MCF 10A (cell line): ENCODE data around the gene ARHGEF28. TPM values are rescaled to one million over a fixed set of nuclear protein-coding genes. Genes with fewer than 3 reads are reported as not detected.

Experiments used
- BruUV-seq: library from RNA; stranded (reverse); fragments of 400-500 nt; replicated peaks from 2 replicates; lab custom pipeline; 2021; lab: Mats Ljungman, UMichigan
- CTCF ChIA-PET: fragments of 300-600 bp; sonication (Branson Sonifier 250); formaldehyde crosslinking; extraction: SDS; loops from one replicate; lab custom pipeline; 2021; ENCODE audit warnings: antibody characterized with exemption, inconsistent platforms; lab: Yijun Ruan, JAX
- POLR2A ChIA-PET: fragments of 300-600, 350-650 bp; sonication (Branson Sonifier 250); formaldehyde crosslinking; extraction: SDS; loops from one replicate; lab custom pipeline; 2020; ENCODE audit warnings: antibody characterized with exemption, inconsistent platforms; lab: Yijun Ruan, JAX
- DNase-seq: peaks from one replicate; pipeline ENCODE4 v3.0.0-alpha.2; 2018; ENCODE audit not compliant: unreplicated experiment
- H3K27ac Mint-ChIP-seq: one replicate; pipeline ENCODE4 v1.8.0; 2022; ENCODE audit warnings: mild to moderate bottlenecking, low read depth, mixed read lengths; ENCODE audit not compliant: unreplicated experiment
- H3K27me3 Mint-ChIP-seq: one replicate; pipeline ENCODE4 v1.8.0; 2022; ENCODE audit warnings: mixed read lengths; ENCODE audit not compliant: insufficient read depth, unreplicated experiment
- H3K36me3 Mint-ChIP-seq: one replicate; pipeline ENCODE4 v1.8.0; 2022; ENCODE audit warnings: mild to moderate bottlenecking, moderate library complexity, mixed read lengths; ENCODE audit not compliant: insufficient read depth, unreplicated experiment
- H3K4me1 Mint-ChIP-seq: one replicate; pipeline ENCODE4 v1.8.0; 2022; ENCODE audit warnings: mixed read lengths; ENCODE audit not compliant: insufficient read depth, unreplicated experiment
- H3K4me3 Mint-ChIP-seq: one replicate; pipeline ENCODE4 v1.8.0; 2022; ENCODE audit warnings: mild to moderate bottlenecking, moderate library complexity, mixed read lengths; ENCODE audit not compliant: unreplicated experiment
- H3K9me3 Mint-ChIP-seq: one replicate; pipeline ENCODE4 v1.8.0; 2022; ENCODE audit warnings: mixed read lengths; ENCODE audit not compliant: unreplicated experiment
- CTCF ChIP-seq: fragments of 200-600 bp; IDR thresholded peaks from one replicate; pipeline ENCODE4 v1.8.0; 2022; ENCODE audit warnings: antibody characterized with exemption, mild to moderate bottlenecking; ENCODE audit not compliant: unreplicated experiment
- intact Hi-C: fragments of 100-400 bp; cut with micrococcal nuclease; formaldehyde crosslinking; loops from 2 replicates; pipeline ENCODE4 v1.14.1; 2022
- total RNA-seq: library from RNA; stranded (reverse); gene quantifications from 2 replicates; pipeline ENCODE4 v1.2.3, GENCODE V29; 2022

Gene ARHGEF28
- total RNA-seq, 1 experiment from 2014 or later, result 34.8 TPM

GRCh38 chr5:73747696-73748380 lies 121.8 kb downstream of the ARHGEF28 start:
- no peak for DNase-seq
- POLR2A ChIA-PET, result no interaction called here
- Mint-ChIP-seq H3K27me3 (no peaks in the 10 kb centered on the region), H3K4me3 (no peak overlapping the region), H3K9me3 (peaks cover 13% of the 10 kb centered on the region), H3K4me1 (peaks cover 41% of the 10 kb centered on the region), H3K27ac (no peak overlapping the region), H3K36me3 (peaks cover 3% of the 10 kb centered on the region)
- BruUV-seq, result no TSS peak
- CTCF ChIA-PET, result interaction anchor here (0.6 kb wide), 1 partner anchor 15 kb away, joined by 4 read pairs; no protein-coding TSS in a partner anchor
- TF ChIP-seq CTCF, result no peak
- intact Hi-C loops, result no loop called here

GRCh38 chr5:73748510-73749400 lies 122.8 kb downstream of the ARHGEF28 start:
- ChIA-PET CTCF (interaction anchor here (0.6 to 1.2 kb wide), 3 partner anchors 9 to 44 kb away, joined by 3 to 4 read pairs (median 3); no protein-coding TSS in a partner anchor), POLR2A (no interaction called here)
- no peak for TF ChIP-seq CTCF
- no TSS peak for BruUV-seq
- Mint-ChIP-seq H3K4me1 (peaks cover 33% of the 10 kb centered on the region), H3K36me3 (peaks cover 6% of the 10 kb centered on the region), H3K27ac (no peak overlapping the region), H3K27me3 (no peaks in the 10 kb centered on the region), H3K4me3 (no peak overlapping the region), H3K9me3 (peaks cover 8% of the 10 kb centered on the region)
- intact Hi-C loops, result no loop called here
- no peak for DNase-seq

DNA sequence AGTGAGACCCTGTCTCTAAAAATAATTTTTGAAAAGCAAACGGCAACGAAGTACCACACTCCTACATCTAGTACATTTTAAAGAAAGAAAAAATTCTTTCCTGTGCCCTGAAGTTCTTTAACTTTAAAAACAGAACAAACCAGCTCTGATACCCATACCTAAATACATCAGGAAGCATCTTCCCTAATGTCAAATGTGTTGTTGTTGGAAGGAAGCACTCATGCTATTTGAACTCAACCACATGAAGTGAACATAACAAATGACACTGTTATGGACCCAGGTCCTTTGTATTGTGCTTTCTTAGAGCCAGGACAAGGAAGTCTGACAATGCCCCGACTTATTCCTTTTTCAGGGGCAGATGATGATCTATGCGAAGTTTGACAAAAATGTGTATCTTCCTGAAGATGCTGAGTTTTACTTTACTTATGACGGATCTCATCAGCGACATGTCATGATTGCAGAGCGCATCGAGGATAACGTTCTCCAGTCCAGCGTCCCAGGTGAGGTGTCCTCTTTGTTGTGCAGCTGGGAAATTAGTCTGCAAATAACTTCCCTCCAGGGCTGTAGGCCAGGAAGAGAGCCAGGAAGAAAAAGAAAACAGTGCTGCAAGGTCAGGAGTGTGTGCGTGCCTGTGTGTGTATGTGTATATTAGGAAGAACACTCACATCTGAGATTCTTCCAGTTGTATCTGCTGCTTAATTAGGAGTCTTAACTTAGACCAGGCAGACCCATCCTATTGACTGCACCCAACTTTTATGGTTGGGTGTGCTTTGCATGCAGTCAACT lies 123.7 kb downstream of the ARHGEF28 start:
- Mint-ChIP-seq H3K36me3 (peaks cover 6% of the 10 kb centered on the region), H3K9me3 (peaks cover 8% of the 10 kb centered on the region), H3K4me3 (no peak overlapping the region), H3K27ac (peak overlapping the region; percentile 61), H3K27me3 (no peaks in the 10 kb centered on the region), H3K4me1 (peaks cover 33% of the 10 kb centered on the region)
- intact Hi-C loops, result no loop called here
- POLR2A ChIA-PET, result interaction anchor here (0.8 kb wide), 1 partner anchor 41 kb away, joined by 4 read pairs; no protein-coding TSS in a partner anchor
- BruUV-seq, result no TSS peak
- no peak for TF ChIP-seq CTCF
- no peak for DNase-seq
- CTCF ChIA-PET, result interaction anchor here (0.7 to 1.2 kb wide), 3 partner anchors 8 to 43 kb away, joined by 3 to 5 read pairs (median 3); no protein-coding TSS in a partner anchor
